Islet precursor cell (in vitro differentiated cells): ENCODE measurements around the gene FOXQ1.
"Not testable (repeated sequence)": the region's sequence is repeated elsewhere in the genome, so short reads cannot be mapped to it uniquely, and the experiment has no call there.

Experiments used
- DNase-seq: peaks from one replicate; pipeline ENCODE4 v3.0.0-alpha.2; 2018

The FOXQ1 gene

GRCh38 chr6:1291381-1291780, 20.5 kb upstream of the FOXQ1 start:
- DNase-seq: no peak

GRCh38 chr6:1295420-1295819, 16.5 kb upstream of the FOXQ1 start:
- no peak for DNase-seq

- peak; percentile 49 for DNase-seq
These were observed 15.8 kb upstream of the FOXQ1 start for GRCh38 chr6:1296079-1296478.

GRCh38 chr6:1296542-1296941, 15.4 kb upstream of the FOXQ1 start:
- no peak for DNase-seq

- DNase-seq: no peak
These were observed 14.2 kb upstream of the FOXQ1 start for GRCh38 chr6:1297746-1298145.

- DNase-seq: no peak
These were observed 13.1 kb upstream of the FOXQ1 start for GRCh38 chr6:1298768-1299167.

GRCh38 chr6:1306133-1306532, 5.8 kb upstream of the FOXQ1 start:
- no peak for DNase-seq

GRCh38 chr6:1309366-1309765, 2.5 kb upstream of the FOXQ1 start:
- no peak for DNase-seq

GRCh38 chr6:1310628-1311399, 1.1 kb upstream of the FOXQ1 start:
- peak; percentile 81 for DNase-seq

GRCh38 chr6:1312203-1312472, 240 bp downstream of the FOXQ1 start:
- DNase-seq: no peak

GRCh38 chr6:1312473-1313367, 822 bp downstream of the FOXQ1 start:
- no peak for DNase-seq

GRCh38 chr6:1313384-1313766, 1.5 kb downstream of the FOXQ1 start:
- DNase-seq: no peak

GRCh38 chr6:1313767-1314503, 2.0 kb downstream of the FOXQ1 start:
- peak; percentile 74 for DNase-seq

- DNase-seq: no peak
These were observed 2.7 kb downstream of the FOXQ1 start for GRCh38 chr6:1314617-1315016.

- no peak for DNase-seq
These were observed 3.3 kb downstream of the FOXQ1 start for GRCh38 chr6:1315201-1315559.

- no peak for DNase-seq
These were observed 3.9 kb downstream of the FOXQ1 start for GRCh38 chr6:1315560-1316386.

GRCh38 chr6:1316489-1316971, 4.6 kb downstream of the FOXQ1 start:
- peak; percentile 77 for DNase-seq

- DNase-seq: no peak
These were observed 5.5 kb downstream of the FOXQ1 start for GRCh38 chr6:1317302-1317815.

- no peak for DNase-seq
These were observed 6.1 kb downstream of the FOXQ1 start for GRCh38 chr6:1318036-1318435.

GRCh38 chr6:1318584-1318983, 6.7 kb downstream of the FOXQ1 start:
- DNase-seq: not testable (repeated sequence)

GRCh38 chr6:1321738-1322137, 9.8 kb downstream of the FOXQ1 start:
- no peak for DNase-seq

GRCh38 chr6:1322156-1322555, 10.3 kb downstream of the FOXQ1 start:
- DNase-seq: no peak
